Stimulated activated CD8-positive, alpha-beta memory T cell treated with anti-CD3 and anti-CD28 coated beads, Interleukin-2, amount 100 ng/mL, for 48 hours (primary cell): ENCODE results near the gene DEDD2.
"Not testable (repeated sequence)": the region's sequence is repeated elsewhere in the genome, so short reads cannot be mapped to it uniquely, and the experiment has no call there.

Experiments used
- DNase-seq, 2 donors: peaks; one replicate each; pipeline ENCODE4 v3.0.0-alpha.2; 2020; ENCODE audit warnings: low read depth in 2 of 2

DEDD2 gene, protein sequence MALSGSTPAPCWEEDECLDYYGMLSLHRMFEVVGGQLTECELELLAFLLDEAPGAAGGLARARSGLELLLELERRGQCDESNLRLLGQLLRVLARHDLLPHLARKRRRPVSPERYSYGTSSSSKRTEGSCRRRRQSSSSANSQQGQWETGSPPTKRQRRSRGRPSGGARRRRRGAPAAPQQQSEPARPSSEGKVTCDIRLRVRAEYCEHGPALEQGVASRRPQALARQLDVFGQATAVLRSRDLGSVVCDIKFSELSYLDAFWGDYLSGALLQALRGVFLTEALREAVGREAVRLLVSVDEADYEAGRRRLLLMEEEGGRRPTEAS

DNA sequence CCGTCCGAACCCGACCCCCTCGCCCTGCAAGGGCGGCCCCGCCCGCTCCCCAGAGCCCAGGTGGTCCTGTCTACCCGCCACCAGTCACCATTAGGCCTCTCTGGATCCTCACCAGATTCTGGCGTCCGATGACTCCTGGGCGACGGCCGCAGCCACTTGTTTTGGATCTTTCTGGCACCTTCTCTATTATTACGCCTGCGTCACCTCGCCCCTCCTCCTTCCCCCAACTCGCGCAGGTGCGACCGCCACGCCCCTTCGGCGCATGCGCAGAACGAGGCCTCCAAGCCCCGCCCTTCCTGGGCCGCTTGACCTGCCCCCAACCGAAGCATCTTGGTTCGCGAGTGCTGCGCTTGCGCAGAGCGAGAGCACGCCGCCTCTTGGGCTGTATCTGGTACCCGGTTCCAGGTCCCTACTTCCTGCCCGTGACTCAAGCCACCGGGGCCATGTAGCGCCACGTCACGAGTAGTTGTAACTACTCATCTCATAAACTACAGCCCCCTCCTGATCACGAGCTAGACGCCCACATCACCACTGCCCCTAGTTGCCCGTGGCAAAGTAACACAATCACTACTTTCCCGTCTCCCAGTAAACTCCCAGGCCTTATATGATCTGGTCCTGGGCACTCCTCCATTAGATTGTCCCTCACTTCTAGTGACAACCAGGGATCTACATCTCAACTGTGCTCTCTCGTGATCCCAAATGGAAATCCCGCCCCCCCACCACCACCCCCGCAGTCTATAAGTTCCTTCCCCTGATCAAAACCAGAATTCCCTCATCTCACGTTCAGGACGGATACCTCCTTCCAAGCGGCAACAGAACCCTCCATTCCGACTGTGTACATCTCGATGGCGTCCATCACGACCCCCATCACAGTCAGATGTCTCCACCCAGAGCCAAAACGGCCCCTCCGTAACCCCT lies at the start of gene DEDD2:
DEDD2 (minus strand) TSS at position 158 of the 918 bp plus-strand sequence. CDS start 670 bp downstream, outside the sequence.
- peak; percentile 99 to 100 for DNase-seq

DNA sequence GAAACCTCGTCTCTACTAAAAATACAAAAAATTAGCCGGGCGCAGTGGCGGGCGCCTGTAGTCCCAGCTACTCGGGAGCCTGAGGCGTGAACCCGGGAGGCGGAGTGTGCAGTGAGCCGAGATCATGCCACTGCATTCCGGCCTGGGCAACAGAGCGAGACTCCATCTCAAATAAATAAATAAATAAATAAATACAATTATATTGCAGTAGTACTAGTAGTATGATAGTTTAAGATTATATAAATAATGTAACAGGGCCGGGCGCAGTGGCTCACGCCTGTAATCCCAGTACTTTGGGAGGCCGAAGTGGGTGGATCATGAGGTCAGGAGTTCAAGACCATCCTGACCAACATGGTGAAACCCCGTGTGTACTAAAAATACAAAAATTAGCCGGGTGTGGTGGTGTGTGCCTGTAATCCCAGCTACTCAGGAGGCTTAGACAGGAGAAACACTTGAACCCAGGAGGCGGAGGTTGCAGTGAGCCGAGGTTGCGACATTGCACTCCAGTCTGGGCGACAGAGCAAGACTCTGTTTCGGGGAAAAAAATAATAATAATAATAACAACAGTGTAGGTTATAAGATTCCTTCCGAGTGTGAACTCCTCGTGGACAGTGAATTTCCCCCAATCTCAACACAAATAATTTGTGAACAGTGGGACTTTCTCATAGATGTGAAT lies 49.6 kb upstream of the DEDD2 start:
- not testable (repeated sequence) for DNase-seq

DNA sequence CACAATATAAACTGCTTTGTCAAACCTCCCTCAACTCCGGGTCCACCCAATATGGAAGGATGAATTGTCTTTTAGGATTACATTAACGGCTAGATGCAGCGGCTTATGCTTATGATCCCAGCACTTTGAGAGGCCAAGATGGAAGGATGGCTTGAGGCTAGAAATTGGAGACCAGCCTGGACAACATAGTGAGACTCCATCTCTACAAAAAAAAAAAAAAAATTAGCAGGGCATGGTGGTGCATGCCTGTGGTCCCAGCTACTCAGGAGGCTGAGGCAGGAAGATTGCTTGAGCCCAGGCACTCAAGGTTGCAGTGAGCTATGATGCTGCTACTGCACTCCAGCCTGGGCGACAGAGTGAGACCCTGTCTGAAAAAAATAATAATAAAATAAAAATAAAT lies 48.6 kb upstream of the DEDD2 start:
- DNase-seq, result not testable (repeated sequence)

DNA sequence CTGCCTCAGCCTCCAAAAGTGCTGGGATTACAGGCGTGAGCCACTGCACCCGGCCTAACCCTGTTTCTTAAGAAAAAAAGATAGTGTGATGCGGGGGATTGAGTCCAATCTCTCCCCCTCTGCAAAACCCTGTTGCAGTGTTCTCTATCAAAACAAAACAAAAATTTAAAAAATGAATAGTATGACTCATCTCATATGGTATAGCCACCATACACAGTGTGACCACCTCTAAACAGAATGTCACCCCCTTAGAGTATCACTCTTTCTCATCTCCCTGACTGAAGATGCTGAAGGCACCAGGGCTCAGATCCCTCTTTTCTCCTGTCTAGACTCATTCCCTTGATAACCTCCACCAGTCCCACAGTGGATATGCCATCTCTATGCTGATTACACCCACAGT lies 44.3 kb upstream of the DEDD2 start:
- DNase-seq, result no peak

DNA sequence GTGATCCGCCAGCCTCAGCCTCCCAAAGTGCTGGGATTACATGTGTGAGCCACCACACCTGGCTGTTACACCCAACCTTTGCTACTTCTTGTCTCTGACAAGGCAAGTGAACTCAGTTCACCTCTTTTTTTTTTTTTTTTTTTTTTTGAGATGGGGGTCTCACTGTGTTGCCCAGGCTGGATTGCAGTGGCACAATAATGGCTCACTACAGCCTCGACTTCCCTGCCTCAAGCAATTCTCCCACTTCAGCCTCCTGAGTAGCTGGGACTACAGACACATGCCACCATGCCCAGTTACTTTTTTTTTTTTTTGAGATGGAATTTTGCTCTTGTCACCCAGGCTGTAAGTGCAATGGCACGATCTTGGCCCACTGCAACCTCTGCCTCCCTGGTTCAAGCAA lies 40.4 kb upstream of the DEDD2 start:
- DNase-seq, result not testable (repeated sequence)

DNA sequence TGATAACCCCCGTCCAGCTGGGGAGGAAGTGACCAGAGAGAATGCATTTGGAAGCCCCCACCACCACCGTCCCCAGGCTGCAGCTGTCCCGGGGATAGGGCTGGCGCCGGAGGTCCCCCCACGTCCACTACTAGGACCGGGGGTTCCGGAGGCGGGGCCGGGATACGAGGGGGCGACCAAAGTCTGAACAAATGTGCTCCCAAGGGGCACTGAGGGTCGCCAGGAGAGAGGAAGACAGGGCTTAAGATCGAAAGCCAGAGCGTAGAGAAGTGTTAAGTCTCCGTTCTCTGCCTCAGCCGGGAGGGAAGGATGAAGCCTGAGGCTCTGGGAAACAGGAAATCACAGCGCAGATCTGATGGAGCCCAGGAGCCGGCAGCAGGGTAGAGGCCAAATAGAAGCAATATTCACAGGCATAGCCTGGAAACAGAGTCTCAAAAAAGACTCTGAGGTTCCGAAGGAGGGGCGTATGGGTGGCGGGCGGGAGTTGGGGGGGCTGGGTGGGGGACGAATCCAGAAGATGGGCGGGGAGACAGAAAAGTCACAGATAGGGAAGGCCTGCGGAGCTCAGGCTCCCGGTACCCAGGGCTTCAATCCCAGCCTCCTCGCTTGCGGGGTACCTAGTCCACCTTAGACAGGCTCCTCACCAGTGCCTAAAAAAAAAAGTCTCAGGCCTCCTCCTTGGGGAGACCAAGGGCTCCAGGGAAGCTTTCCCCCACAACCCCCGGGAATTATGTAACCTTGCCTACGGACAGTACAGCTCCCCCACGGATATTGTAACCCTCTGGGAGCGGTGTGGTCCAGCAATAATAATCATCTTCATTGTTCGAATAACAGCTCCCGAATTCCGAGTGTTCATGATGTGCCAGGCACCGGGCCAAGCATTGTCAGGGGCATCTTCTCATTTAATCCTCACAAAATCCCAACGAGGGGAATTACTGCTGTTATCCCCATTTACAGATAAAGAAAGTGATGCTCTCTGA lies 38.6 kb upstream of the DEDD2 start:
- DNase-seq, result no peak

DNA sequence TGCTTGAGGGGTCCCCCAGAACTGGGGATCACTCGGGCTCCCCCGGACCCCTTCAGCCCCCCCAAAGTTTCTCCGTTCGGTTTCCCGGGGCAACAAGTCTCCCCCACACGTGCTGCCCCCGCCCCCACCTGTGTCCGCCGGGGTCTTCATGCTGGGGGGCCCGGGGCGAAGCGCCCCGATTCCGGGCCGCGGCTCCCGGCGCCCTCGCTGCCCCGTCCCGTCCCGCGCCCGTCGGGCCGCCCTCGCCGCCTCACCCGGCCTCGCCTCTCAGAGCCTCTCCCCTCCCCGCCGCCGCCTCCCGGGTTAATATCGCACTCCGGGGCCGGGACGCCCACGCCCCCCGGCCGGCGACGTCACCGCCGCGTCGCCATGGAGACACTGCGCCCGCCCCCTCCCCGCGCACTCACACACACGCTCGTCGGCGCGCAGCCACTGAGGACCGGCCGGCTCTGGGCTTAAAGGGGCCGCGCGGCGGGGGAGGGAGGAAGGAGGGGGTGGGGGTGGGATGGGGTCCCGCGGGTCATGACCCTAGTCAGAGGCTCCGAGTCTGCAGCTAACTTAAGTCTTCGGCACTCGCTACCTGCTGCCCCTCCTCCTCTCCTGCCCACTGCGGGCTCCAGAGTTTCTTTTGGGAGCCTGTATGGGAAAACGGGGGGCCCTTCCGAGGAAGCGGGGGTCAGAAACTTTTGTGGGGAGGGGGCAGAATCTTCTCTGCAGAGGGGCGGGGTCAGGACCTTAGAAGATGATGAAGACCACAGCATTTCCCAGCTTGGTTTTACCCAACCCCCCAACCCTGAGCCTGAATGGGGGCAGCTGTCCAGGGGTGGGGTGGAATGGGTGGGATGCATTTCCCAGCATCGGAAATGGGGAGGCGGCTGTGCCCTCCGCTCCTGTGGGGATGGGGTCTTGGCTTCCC lies 37.6 kb upstream of the DEDD2 start, which contains the start of gene ERF:
ERF (minus strand) TSS at position 279 of the 916 bp plus-strand sequence; CDS start at position 150, 129 bp downstream.
- DNase-seq, result peak; percentile 89 to 93

DNA sequence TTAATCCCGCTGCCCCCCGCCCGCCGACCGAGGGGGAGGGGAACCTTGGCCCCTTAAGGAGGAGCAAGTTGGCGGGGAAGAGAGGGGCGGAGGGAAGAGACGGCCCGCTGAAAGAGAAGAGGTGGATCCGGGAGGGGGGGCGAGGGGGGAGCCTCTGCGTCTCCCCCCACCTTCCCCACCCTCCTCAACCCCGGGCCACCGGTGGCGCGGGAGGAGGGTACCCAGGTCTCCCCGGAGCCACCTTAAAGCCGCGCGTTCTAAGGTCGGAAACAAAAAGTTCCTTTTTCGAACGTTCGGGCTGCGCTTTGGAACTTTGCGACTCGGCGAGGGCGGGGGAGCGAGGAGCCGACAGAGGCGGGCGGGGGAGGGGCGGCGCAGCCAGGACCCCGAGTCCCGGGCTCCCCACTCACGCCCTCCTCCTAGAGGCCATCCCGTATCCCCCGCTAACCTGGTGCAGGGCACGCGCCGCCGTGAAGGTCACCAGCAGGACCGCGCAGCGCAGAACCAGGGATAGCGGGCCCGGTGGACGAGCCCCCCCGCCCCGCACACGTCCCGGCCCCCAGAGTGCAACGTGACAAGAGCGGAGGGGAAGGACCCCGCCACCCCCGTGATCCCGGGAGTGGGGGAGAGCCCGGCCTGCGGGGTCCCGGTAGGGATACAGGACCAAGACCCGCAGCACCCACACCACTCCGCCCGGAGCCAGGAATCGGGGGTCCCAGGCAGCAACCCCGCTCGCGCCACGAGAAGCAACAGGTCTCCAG lies 36.8 kb upstream of the DEDD2 start:
- DNase-seq, result peak; percentile 57 to 68

DNA sequence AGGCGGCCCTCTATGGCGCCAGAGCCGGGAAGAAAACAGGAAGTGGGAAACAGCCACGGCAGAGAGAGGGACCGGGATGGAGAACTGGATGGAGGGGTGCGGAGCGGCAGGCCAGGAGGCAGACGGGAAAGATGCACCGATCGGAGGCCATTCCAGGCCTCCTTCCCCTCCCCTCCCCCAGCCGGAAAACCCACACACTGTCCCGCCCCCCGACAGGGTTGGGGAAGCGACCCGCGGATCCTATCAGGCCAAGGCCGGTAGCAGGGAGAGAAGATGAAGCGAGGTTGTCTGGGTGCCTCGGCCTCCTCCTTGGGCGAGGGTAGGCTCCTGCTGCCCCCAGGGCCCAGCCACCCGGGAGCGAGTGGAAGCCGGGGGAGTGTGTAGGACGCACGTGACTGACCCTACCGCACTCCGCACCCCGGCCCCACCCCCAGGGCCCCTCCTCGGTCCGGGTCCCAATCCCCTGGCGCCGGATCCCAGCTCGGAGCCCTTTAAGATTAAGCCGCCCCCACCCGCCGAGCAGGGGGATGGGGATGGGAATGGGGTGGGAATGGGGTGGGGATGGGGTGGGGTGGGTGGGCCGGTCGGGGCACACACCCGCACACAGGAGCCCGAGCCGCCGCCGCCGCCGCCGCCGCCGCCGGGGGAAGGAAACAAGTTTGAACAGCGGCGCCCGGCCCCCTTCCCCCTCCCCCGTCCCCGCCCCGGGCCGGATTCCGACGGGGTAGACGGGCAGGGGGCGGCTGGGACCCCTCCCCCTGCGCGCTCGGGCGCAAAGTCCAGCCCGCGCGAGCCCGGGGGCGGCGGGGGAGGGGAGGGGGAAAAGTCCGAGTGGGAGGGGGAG lies 36.0 kb upstream of the DEDD2 start:
- no peak for DNase-seq

DNA sequence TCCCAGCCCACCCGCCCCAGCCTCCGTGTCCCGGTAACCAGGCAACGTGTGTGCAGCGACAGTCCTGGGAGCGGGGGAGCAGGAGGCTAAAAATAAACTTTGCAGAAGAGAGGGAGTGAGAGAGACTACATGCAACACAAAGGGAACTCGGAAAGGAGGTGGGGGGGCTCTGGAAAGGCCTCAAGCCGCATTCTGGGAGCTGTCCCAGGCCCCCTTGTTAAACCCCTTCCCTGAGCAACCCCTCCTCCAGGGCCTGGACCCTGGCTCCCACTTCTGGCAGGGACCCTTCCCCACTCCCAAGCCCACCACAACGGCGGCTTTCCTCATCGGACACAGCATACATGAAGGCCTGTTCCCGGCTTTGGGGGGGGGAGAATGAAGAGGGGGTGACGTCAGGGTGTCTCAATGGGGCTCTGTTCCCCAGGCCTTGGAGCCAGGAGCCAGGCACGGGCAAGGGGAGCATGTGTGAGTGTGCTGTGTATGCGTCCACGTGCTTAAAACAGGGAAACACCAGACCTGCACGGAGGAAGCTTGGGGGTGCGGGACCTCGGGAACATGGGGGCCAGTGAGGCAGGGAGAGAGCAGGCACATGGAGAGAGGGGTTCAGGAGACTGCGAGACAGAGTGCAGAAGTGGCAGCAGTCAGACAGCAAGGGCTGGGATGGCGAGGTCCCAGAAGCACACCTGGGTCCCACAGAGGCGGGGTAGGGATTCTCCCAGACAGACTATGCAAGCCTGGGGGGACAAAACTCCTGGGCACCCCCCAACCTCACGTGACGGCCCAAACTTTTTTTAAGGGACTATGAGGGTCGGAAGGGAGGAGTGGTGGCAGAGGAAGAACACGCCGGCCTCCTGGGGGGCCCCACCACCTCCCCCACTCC lies 35.1 kb upstream of the DEDD2 start:
- no peak for DNase-seq

DNA sequence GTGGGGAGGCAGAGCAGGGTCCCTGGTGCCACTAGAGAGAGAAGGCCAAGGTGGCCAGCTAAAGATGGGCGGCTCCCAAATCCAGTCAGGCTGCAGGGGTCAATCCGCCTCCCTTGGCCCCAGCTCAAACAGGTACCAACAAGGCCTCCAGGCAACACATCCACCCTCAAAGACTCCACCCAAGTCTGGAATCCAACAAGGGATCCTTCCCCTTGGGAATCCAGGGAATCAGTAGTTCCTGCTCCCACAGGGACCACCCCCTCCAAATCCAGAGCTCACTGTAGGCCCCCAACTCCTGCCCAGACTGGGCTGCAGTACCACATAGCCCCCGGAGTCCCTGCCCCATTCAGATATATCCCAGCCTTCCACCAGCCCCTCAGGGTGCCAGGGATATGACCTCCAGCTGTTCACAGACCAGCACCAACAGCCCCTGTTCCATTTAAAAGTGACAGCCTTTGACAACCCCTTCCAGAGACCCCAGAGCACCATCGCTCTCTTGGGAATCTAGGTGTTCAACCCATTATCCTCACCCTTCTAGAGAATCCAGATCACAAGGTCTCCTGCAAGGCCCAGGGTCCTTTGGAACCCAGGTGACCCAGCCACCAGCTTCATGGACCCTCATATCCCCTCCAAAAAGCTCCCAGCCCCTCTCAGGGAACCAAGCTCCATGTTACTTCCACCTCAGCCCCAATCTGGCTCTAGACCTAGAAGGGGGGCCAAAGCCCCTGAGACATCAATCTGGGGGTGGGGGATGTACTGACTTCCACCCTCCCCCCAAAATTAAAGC lies 34.3 kb upstream of the DEDD2 start:
- DNase-seq, result no peak

DNA sequence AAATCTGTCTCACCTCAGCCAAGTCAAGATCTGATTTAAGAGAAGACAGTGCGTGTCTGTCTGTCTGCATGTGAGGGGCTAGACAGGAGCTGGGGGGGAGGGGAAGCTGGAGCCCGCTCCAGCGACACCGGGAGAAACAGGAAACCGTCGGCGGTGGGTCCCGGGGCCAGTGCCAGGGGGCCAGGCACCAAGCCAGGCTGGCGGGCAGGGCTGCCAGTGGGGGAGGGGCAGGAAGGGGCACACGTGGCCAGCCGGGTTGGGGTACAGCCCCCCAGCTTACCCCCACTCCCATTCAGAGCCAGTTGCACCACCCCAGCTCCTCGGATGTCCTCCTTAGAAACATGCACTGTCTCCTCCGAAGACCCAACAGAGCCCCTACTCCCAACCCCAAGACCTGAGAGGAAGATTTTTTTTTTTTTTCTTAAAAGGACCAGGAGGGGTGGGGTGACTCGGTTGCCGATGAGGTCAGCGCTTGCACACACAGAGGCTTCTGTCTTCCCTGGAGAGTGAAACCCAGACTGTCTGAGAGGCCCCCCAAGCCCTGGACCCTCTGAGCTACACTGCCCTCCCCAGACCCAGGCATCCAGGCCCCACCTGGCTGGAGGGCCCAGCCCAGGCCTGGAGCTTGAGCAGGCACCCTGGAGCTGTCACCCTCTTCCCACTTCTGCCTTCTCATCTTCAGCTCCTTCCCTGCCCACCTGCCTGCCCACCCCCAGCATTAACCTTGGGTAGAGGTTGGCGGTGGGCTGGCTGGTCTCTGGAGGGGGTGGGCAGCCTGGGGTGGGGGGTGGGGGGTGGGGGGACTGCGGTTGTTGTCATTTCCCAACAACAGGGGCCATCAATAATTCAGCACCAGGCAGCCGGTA lies 33.4 kb upstream of the DEDD2 start:
- DNase-seq, result no peak

DNA sequence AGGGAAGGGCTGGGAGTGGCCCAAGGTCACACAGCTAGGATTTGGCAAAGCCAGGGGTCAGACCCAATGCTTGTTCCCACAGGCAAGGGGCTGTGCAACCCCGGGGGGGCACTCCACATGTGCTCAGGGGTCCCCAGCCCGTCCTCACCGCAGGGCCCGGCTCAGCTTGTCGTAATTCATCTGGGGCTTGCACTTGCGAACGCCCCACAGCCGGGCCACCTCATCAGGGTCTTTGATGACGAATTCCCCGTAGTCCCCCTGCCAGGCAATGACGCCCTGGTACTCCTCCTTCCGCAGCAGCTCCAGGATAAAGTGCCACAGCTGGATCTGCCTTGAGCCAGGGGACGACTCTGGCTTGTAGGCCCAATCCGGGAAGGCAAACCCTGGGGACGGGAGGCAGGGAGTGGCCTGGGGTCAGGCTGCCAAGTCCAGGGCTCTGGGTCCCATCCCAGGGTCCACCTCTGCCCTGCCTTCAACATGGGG lies 32.7 kb upstream of the DEDD2 start:
- no peak for DNase-seq

DNA sequence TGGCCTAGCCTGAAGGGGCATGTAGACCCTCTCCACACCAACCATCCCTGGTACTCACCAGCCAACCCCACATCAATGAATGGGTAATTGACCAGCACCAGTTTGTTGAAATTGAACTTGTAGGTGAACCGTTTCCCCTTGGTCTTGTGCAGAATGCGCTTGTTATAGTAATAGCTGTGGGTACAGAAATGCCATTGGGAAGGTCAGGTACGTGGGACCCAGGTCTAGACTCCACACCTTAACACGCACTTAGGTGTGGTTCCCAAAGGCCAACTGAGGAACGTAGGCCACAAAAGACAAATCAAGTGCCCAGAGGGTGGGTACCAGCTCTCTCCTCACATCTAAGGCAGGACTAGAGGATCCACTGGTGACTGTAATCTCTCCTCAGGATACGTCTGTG lies 32.3 kb upstream of the DEDD2 start:
- no peak for DNase-seq

DNA sequence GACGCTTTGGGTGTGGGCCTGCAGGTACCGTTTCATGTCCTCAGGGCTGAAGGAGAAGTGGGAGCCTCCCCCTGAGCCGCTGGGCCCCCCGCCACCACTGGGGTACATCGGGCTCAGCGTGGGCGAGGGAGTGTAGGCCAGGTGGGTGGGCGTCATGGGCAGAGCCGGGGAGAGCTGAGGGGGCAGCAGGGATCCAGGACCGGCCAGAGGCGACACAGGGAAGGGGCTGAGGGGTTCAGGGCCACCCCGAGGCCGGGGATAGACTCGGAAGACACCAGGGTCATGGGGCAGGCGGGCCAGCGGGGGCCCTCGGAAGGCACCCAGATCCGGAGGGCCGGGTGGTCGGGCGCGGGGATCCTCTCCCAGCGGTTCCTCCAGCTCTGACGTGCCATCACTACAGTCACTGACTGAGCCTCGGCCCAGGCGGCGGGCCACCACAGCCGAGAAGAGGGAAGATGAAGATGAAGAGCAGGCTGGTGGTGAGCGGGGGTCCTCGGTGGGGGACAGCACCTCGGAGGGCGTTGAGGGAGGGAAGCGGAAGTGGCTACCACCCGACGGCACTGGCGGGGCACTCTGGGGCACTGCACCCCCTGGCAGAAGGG lies 31.8 kb upstream of the DEDD2 start:
- DNase-seq, result no peak
